HG03108 (cell line): ENCODE data around the gene NSMF.

Experiments
- ATAC-seq: cut with Tn5 transposase; IDR thresholded peaks from one replicate; pipeline ENCODE4 v1.9.1; 2021; ENCODE audit warnings: moderate library complexity; ENCODE audit not compliant: unreplicated experiment

NSMF gene

DNA sequence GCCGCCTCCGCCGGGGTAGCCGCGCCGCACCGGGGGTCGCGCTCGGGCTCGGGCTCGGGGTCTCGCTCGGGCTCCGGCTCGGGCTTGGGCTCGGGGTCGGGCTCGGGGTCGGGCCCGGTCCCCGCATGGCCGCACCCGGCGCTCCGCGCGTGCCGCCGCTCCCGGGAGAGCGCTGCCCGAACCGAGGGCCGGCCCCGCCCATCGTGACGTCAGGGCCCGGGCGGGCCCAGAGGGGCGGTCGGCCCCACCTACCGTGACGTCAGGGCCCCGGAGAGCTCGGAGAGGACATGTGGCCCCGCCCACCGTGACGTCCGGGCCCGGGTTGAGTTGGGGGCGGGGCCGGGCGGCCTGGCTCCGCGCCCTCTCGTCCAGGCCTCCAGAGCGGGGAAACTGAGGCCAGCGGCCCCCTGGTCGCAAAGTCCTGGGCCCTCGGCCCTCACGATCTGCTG, at the start of gene NSMF:
Gene NSMF (minus strand): TSS at position 183 of the 449 bp plus-strand sequence. CDS start 232 bp downstream, outside the sequence.
- peak; percentile 47 for ATAC-seq

GRCh38 chr9:137506702-137507171, 47.6 kb upstream of the NSMF start:
- no peak for ATAC-seq

DNA sequence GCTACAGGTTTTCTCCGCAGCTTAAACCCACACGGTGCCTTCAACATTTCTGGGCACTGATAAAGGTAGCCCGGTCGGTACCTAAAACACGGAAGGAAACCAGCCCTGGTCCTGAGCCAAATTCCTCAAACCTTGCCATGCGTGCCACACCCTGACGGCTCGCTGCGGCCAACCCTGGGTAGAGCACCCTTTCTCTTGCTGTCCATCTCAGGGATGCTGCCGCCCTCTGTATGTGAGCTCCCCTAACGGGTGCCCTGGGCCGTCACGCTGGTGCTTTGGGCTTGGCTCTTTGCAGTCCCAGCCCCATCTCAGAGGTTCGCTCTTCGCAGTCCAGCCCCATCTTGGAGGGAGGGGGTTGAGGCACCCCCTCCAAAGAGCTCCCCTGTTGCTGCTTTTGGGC, 47.1 kb upstream of the NSMF start:
- ATAC-seq = no peak

DNA sequence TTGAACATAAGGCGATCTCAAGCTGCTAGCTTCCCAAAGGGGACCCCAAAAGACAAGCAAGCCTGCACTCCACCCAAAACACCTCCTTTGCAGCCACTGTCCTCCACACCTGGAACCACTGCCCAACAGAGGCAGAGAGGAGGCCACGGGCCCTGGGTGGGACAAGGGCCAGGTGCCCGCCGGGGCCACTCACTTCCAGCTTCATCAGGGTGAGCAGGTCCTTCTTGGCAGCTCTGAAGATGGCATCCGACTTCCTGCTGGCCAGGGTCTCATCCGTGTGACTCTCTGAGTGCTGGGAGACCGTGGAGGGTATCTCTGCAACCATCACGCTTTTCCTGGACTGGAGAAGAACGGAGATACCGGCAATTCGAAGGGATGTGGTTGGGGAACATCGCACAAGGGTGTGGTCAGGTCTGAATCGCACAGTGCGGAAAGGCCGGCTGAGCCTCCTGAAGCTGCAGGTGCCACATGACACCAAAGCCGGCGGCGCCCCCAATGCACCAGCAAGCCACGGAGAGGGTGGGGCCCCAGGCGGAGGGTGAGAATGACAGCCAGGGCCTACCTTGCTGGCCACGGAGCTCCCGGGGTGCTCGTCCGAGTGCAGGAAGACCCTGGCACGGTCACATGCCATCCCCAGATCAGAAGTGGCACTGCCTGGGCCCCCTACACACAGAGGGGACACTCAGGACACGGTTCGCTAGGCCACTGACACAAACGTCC, 46.4 kb upstream of the NSMF start:
- ATAC-seq = no peak

DNA sequence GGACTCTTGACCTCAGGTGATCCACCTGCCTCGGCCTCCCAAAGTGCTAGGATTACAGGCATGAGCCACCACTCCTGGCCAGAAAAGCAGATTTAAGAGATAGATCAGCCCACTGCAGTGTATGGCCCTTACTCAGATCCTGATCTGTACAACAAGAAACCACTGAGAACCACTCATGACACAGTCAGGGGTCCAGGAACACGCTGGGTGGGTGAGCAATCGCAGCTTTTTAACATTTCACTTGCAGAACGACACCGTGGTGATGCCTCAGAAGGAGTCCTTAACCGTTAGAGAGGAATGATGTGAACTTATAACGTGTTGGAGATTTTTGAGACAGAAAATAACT, 45.3 kb upstream of the NSMF start:
- ATAC-seq = no peak

DNA sequence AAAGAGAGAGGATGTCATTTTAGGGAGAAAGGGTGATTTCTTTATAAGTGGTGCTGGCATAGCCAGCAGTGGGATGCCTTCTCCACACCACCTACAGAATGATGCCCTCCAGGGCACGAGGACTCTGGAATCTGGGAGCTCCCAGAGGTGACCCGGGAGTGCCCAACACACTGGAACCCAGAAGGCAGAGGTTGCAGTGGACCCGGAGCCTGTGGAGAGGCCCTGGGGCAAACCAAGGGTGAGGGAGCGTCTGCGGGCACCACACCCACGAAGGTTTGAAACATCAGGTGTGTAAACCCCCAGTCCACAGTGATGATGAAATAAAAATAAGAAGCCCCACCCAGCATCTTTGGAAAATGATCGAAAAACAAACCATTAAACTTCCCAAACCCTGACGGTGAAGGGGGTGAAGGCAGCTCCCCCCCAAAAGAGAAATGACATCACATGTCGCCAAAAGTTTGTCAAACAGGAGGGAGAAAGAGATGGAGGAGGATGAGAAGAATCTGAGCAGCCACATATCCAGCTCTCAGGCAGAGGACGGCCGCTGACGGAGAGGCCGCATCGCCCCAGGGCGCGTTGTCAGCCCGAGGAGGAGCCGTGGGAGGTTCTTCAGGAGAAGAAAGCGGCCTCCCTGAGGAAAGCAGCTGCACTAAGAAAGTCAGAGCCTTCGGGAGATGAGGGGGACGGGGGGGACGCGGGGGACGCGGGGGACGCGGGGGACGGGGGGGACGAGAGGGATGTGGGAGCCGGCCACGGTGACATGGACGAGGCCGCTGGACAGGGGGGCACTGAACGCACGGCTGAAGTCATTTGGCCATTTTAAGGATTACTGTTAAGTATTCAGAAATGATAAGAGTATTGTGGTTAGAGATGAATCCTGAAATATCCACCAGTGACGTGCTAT, 43.1 kb upstream of the NSMF start:
- ATAC-seq = no peak

GRCh38 chr9:137501457-137501856, 42.3 kb upstream of the NSMF start:
- ATAC-seq = no peak

GRCh38 chr9:137500666-137501397, 41.7 kb upstream of the NSMF start:
- ATAC-seq = no peak

DNA sequence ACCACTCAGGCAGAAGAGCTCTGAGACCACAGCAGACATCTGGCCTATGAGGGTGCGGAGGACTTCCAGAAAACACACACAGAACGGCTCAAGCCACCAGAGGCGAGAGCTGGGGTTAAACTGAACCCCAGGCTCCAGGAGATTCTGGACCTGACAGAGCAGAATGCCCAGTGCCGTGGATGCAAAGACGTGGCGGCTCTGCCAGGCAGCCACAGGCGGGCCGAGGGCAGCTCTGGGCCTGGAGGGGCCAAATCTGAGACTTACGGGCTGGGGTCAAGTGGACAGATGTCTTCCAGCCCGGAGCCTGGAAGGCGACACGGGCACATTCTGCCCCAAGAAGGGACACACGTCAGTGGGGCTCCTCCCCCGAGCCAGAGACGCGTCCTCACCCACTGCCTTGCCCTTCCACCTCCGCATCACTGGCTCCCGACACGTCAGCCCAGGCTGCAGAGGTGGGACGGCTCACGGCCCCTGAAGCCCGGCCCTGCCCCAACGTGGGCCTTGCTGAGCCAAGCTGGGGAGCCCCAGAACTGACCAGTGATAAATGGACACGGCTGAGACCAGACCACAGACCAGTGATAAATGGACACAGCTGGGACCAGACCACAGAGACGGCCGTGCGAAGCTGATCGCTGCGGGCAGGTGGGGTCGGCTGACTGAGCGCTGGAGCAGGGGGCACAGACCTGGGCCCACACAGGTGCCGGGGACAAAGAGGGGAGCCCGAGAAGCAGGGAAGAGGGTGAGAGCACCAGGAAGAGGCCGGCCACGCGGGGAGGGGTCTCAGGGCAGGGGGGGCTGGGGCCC, 40.9 kb upstream of the NSMF start:
- no peak for ATAC-seq

GRCh38 chr9:137499416-137499815, 40.3 kb upstream of the NSMF start:
- ATAC-seq = no peak

DNA sequence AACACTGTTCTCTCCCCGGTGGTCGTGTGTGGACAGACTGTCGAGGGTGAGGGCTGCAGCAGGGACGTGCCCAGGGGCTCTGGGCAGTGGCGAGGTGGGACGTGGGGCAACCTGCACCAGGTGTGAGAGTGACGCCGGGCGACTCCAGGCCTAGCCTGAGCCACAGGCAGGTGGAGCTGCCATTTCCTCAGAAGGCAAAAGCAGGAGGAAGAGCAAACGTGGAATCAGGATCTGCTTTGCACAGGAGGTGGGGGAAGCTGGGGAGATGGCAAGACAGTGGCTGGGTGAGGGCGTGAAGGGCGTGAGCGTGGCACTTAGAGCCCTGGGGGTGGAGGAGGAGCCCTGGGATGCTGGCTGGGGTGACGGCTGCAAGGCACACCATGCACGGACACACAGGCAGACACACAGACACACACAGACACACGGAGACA, 39.6 kb upstream of the NSMF start:
- ATAC-seq = no peak

DNA sequence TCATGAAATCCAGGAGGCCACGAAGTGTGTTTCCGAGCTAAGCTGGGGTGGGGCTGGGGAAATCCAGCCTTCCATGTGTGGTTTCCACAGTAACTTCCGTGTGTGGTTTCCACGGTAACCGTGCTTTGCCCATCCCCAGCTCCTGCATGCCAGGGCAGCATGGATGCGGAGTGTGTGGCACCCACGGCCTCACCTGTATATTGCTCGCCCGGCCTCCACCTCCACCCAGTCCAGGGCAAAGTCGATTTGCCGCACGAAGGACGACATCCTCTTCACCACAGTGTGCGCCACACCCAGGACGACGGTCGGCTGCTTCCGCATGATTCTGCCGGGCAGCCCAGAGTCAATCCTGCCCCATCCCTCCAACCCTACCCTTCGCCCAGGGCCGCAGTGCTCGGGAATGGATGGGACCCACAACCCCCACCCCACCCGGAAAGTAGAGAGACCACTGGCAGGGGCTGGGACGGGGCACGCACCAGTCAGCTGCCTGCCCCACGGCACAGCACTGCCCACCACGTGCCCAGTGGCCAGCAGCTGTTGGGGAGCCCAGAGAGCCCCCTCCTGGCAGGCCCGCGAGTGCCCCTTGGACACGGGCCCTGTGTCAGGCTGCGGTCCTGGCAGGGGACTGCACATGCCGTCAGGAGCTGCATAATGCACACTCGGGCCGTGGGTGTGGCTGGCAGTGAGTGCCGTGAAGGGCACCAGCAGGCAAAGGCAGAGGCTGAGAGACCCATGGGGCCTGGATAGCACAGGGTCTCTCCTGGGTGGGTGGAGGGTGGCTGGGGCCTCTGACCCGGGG, 39.0 kb upstream of the NSMF start:
- ATAC-seq = no peak

GRCh38 chr9:137496601-137497375, 37.7 kb upstream of the NSMF start:
- ATAC-seq = no peak

- ATAC-seq = no peak
Measured at GRCh38 chr9:137494550-137495351, 35.6 kb upstream of the NSMF start.

GRCh38 chr9:137494104-137494544, 35.0 kb upstream of the NSMF start:
- no peak for ATAC-seq

- ATAC-seq = no peak
Measured at GRCh38 chr9:137493364-137494103, 34.4 kb upstream of the NSMF start.
